ENCODE results near the gene RAB11FIP3. TPM values are rescaled to one million over a fixed set of nuclear protein-coding genes. Genes with fewer than 3 reads are reported as not detected.

Gene RAB11FIP3
- total and polyA plus RNA-seq, 10 of the 15 experiments (the other 5 are each of a cell fraction or from before 2014, with no cell fraction given), result 1.2 to 27.3 (median 7.7) TPM

DNA sequence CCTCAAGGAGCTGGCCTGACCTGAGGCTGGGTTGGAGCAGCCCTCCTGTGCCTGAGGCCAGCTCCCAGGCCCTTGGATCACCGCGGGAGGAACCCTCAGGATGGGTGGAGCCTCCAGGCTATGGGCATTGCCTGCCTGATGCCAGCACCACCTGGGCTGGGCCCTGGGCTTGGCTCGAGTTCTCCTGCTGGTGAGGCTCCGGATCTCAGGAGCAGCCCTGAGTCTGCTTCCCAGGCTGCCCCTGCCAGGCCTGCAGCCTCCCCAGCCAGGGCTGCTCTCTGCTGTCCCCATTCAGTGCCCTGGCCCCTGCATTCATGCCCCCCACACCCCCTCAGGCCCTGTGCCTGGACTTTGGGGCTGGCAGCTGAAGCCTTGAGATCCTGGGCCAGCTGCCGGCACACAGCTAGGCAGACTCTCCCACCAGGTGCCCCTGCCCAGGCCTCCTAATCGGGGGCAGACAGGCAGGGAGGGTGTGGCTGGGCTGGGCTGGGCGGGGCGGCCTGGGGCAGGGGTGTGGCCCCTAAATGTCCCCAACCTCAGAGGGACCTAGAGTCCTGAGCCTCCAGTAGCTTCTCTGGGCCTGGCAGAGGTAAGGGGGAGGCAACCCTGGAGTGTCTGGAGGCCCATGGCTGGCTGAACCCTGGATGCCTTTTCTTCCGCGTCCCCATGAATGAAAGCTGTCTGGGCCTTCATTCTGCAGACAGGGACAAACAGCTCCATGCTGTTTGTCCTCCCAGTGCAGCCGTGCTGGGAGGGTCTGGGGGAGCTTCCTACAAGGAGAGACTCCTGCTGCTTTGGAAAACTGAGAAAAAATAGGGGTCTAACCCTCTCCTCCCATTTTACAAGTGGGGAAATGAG lies 143.2 kb downstream of the RAB11FIP3 start:
- peaks cover 19% of the 10 kb centered on the region for H3K4me1 ChIP-seq (ENCODE audit: control insufficient read depth, insufficient read depth, low read length)
- DNase-seq (ENCODE audit: low read depth, low spot score) (no peak), ATAC-seq (no peak), FAIRE-seq (no peak)
- no peaks in the 10 kb centered on the region for H4K20me1 ChIP-seq (ENCODE audit: control insufficient read depth, insufficient read depth)
- ChIA-PET SMC1A (ENCODE audit: uncharacterized antibody, unreplicated experiment) (no interaction called here), POLR2A (no interaction called here), CTCF (interaction anchor here (0.6 kb wide), 1 partner anchor 727 kb away, joined by 3 read pairs; no protein-coding TSS in a partner anchor), RAD21 (ENCODE audit: unreplicated experiment) (no interaction called here)
- H3K4me3 ChIP-seq, result peak overlapping the region; percentile 78
- in situ Hi-C loops (cut with MboI), result loop anchor here (5.0 kb wide), 1 partner anchor 36 kb away; no protein-coding TSS in a partner anchor
- TF ChIP-seq CEBPB (IDR thresholded peaks at IDR 0.05; ENCODE audit: borderline replicate concordance in 1 of 2, low read depth in 2 of 2, low read length in 2 of 2) (no peak), FOXM1 (IDR thresholded peaks at IDR 0.05; ENCODE audit: low read depth, low read length) (no peak), TCF3 (IDR thresholded peaks at IDR 0.05; ENCODE audit: borderline replicate concordance, insufficient read depth, low read depth, low read length) (no peak), ZNF384 (IDR thresholded peaks at IDR 0.05; ENCODE audit: borderline replicate concordance, low read depth, low read length) (no peak)
- TF ChIP-seq, protein P1, sequence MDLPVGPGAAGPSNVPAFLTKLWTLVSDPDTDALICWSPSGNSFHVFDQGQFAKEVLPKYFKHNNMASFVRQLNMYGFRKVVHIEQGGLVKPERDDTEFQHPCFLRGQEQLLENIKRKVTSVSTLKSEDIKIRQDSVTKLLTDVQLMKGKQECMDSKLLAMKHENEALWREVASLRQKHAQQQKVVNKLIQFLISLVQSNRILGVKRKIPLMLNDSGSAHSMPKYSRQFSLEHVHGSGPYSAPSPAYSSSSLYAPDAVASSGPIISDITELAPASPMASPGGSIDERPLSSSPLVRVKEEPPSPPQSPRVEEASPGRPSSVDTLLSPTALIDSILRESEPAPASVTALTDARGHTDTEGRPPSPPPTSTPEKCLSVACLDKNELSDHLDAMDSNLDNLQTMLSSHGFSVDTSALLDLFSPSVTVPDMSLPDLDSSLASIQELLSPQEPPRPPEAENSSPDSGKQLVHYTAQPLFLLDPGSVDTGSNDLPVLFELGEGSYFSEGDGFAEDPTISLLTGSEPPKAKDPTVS (IDR thresholded peaks at IDR 0.05; ENCODE audit: low read depth, low read length), result no peak
- no peak overlapping the region for H2AFZ ChIP-seq (ENCODE audit: control insufficient read depth, low read depth, low read length)
- H3K27me3 ChIP-seq (replicated peaks in 1 of 2; ENCODE audit: control insufficient read depth in 2 of 2, insufficient read depth in 2 of 2, low read length in 1 of 2), result no peaks in the 10 kb centered on the region
- peak overlapping the region; percentile 68 for H3K9ac ChIP-seq (ENCODE audit: control insufficient read depth, insufficient read depth, low read length)
- no TSS peak for BruUV-seq (replicated peaks)
- H3K27ac ChIP-seq (ENCODE audit: control insufficient read depth, insufficient read depth), result no peak overlapping the region; the same call in 1 of the 2 replicates
- no peaks in the 10 kb centered on the region for H3K36me3 ChIP-seq (ENCODE audit: control insufficient read depth in 2 of 2, insufficient read depth in 2 of 2, low read length in 1 of 2)
- H3K4me2 ChIP-seq (ENCODE audit: control insufficient read depth, insufficient read depth), result peak overlapping the region; percentile 96
- intact Hi-C loops (cut with micrococcal nuclease; ENCODE audit: unreplicated experiment), result loop anchor here (5.0 kb wide), 1 partner anchor 41 kb away; the partner anchor contains the start of gene CAPN15
- H3K9me3 ChIP-seq (replicated peaks; ENCODE audit: control insufficient read depth, insufficient read depth, low read length), result no peaks in the 10 kb centered on the region
- peaks cover 6% of the 10 kb centered on the region for H3K79me2 ChIP-seq (ENCODE audit: control insufficient read depth, insufficient read depth, low read length)
- WGBS (ENCODE audit: insufficient coverage, insufficient replicate concordance, low lambda C conversion rate, missing lambda C conversion rate), result 77% methylated on average over 9 of the region's 11 CpGs
